Measurements from ENCODE around the gene RCC2.

Gene RCC2

DNA sequence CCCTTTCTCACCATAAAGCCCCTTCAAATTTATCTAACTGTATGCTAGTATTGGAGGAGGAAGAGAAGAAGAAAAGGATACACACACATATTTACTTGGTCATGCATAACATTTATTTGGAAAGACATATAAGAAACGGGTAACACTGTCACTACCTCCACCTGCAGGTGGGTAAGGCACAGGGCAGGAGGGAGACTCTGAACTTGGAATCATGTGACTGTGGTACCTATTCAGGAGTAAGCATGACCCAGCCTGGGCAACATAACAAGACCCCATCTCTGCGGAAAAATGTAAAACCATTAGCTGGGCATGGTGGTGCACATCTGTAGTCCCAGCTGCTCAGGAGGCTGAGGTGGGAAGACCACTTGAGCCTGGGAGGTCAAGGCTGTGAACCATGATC, 68.9 kb downstream of the RCC2 start:
- DNase-seq = no peak

DNA sequence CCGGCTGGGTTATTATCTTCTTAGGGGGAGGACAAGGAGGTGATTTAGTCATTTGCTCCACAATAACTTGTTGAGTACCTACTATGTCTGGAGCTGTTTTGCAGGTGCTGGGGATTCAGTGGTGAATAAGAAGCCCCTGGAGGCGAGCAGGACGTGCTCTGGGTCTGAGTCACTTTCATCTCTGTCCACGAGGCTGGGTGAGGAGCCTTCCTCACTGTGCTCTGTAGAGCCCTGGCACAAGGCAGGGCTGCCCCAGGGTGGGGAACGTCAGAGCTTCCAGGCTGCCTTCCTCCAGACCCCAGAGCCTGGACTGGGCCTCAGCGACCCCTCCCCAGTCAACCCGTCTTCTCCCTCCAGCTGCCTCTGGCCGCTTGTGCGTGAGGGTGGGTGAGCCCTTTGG, 70.0 kb downstream of the RCC2 start:
- peak; percentile 36 for DNase-seq

DNA sequence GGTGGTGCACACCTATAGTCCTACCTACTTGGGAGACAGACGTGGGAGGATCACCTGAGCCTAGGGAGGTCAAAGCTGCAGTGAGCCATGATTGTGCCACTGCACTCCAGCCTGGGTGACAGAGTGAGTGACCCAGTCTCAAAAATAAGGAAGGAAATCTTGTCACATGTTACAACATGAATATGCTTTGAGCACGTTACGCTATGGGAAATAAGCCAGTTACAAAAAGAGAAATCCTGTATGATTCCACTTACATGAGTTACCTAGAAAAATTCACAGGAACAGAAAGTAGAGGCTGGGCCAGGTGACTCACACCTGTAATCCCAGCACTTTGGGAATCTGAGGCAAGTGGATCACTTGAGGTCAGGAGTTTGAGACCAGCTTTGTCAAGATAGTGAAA, 74.2 kb downstream of the RCC2 start:
- DNase-seq = no peak

DNA sequence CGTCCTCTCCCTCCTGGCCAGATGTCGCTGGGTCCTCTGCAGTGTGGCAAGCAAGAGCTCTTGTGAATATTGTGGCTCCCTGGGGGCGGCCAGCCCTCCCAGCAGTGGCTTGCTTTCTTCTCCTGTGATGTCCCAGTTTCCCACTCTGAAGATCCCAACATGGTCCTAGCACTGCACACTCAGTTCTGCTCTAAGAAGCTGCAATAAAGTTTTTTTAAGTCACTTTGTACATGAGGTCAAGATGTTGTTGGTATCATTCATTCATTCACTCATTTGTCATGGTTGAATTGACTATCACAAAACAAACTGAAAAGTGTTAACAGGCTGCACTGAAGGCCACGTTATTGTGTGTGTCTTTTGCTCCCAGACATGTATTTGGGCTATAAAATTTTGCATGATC, 75.7 kb downstream of the RCC2 start:
- DNase-seq = no peak

DNA sequence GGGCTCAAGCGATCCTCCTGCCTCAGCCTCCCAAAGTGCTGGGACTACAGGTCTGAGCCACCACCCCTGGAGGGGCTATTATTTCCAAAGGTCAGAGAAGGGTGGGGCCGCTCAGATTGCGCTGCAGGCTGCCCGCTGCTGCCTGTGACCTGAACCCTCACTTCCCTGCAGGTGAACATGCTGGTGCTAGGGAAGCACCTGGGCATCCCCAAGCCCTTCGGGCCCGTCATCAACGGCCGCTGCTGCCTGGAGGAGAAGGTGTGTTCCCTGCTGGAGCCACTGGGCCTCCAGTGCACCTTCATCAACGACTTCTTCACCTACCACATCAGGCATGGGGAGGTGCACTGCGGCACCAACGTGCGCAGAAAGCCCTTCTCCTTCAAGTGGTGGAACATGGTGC, 76.1 kb downstream of the RCC2 start:
- no peak for DNase-seq

DNA sequence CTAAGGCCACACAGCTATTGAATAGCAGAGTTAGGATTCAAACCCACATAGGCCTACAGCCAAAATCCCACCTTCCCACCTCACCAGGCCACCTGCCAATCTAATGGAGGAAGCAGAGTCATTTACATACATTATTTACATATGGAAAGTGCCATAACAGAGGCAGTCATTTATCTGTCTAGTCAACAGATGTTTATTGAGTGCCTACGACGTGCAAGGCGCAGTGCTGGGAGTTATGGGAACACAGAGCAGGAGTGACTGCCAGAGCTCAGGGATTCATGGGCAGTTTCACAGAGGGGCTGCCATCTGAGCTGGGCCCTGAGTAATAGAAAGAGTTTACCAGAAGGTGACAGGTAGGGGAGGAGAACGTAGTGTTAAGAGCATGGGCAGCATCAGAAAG, 77.8 kb downstream of the RCC2 start:
- no peak for DNase-seq

DNA sequence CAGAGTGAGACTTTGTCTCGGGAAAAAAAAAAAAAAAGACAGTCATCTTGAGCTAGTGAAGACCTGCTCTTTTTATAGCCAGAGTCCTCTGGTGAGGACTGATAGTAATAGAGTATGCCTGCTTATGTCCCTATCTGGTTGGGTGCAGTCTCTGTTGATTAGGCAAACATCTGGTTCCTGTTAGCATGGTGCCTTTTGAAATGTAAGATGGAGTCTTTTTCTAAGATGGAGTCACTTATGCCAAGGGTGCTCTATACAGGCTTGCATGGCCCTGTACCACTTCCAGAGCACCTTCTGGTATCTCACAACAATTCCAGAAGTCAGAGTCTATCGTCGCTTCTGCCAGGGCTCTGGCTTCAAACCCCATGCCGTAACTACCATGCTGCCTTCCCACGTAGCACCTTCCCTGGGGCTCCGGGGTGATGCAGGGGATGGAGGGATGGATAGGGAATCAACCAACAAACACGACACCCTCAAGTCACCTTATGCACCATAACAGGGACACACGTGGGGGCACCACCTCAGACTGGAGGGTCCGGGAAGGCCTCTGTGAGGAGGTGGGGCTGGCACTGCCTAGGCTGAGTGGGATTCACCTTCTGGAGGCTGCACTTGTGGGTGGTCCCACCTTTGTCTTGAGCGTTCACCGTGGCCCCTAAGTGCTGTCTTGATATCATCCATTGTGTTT, 79.1 kb downstream of the RCC2 start:
- no peak for DNase-seq

DNA sequence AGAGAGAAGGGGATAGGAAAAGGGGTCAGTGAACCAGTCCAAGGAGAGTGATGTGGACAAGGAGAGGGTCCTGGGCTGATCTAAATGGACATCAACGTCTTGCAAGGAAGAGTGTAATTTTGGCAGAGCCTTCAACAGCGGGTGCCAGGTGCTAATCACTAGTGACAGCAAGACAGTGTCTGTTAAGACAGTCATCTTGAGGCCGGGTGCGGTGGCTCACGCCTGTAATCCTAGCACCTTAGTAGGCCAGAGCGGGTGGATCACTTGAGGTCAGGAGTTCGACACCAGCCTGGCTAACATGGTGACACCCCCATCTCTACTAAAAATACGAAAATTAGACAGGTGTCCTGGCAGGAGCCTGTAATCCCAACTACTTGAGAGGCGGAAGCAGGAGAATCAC, 79.7 kb downstream of the RCC2 start:
- no peak for DNase-seq

DNA sequence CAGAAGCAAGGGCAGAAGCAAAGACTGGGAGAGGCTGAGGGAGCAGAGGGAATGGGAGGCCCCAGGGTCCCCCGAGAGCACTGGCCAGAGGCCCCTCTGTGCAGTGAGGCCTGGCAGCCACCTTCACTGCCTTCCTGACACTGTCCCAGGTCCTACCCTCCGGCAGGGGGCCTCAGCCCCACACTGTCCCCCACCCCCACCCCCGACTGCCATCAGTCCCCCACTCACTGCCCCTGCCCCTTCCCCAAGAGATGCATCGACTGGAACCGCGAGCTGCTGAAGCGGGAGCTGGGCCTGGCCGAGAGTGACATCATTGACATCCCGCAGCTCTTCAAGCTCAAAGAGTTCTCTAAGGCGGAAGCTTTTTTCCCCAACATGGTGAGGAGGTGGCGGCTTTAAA, 80.4 kb downstream of the RCC2 start:
- no peak for DNase-seq

DNA sequence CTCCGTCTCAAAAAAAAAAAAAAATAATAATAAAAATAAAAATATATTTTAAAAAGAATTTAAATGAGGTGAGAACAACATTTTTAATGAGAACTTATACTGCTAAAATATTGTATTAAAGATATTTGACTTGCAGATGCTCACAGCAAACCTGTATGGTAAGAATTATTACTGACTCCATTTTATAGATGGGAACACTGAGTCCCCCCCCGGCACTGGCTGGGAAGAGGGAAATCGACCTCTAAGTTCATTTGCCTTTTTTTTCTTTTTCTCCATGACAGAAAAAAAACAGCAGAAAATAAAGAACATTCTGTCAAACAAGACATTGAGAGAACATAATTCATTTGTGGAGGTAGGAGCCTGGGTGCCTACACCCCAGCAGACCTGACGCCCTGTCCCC, 80.9 kb downstream of the RCC2 start:
- DNase-seq = no peak

Data from fibroblast of skin of right biceps (primary cell).